Mammary epithelial cell (primary cell): ENCODE results near the gene GPS2.

Experiments used
- CTCF ChIP-seq, 2 donors: IDR thresholded peaks in 1 of 2; conservative IDR thresholded peaks in 1 of 2; 2 replicates each; pipeline ENCODE4 v1.5.1; 2011 to 2012; ENCODE audit warnings: inconsistent platforms in 2 of 2, low read length in 2 of 2, mild to moderate bottlenecking in 2 of 2, control low read depth in 1 of 2, low read depth in 1 of 2; ENCODE audit not compliant: insufficient read depth in 1 of 2; ENCODE audit errors: extremely low read depth in 1 of 2
- EZH2 ChIP-seq: IDR thresholded peaks from 2 replicates; pipeline ENCODE4 v1.6.1; 2012; ENCODE audit warnings: low read length, inconsistent platforms, borderline replicate concordance

- TF ChIP-seq CTCF (conservative IDR thresholded peaks at IDR 0.05 in 1 of 2, IDR thresholded peaks at IDR 0.05 in 1 of 2; ENCODE audit: extremely low read depth in 1 of 2, insufficient read depth in 1 of 2, low read depth in 1 of 2, low read length in 2 of 2) (no peak), EZH2 (no peak)
Observed at GRCh38 chr17:7262935-7263800, 52.0 kb downstream of the GPS2 start.
